ENCODE measurements around the gene E2F8.

GRCh38 chr11:19284881-19285280 is 44.1 kb upstream of the E2F8 start:
- TF ChIP-seq, protein P1, sequence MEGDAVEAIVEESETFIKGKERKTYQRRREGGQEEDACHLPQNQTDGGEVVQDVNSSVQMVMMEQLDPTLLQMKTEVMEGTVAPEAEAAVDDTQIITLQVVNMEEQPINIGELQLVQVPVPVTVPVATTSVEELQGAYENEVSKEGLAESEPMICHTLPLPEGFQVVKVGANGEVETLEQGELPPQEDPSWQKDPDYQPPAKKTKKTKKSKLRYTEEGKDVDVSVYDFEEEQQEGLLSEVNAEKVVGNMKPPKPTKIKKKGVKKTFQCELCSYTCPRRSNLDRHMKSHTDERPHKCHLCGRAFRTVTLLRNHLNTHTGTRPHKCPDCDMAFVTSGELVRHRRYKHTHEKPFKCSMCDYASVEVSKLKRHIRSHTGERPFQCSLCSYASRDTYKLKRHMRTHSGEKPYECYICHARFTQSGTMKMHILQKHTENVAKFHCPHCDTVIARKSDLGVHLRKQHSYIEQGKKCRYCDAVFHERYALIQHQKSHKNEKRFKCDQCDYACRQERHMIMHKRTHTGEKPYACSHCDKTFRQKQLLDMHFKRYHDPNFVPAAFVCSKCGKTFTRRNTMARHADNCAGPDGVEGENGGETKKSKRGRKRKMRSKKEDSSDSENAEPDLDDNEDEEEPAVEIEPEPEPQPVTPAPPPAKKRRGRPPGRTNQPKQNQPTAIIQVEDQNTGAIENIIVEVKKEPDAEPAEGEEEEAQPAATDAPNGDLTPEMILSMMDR (IDR thresholded peaks at IDR 0.05): no peak
- no peak for TF ChIP-seq POLR2A (IDR thresholded peaks at IDR 0.05)
